Measurements from ENCODE around the gene CLIP2.

- TF ChIP-seq POLR2A (IDR thresholded peaks at IDR 0.05; ENCODE audit: low read length) (no peak), GATA1 (IDR thresholded peaks at IDR 0.05; ENCODE audit: low read depth, low read length) (no peak)
These were observed 98.4 kb downstream of the CLIP2 start for GRCh38 chr7:74387606-74388005.
